Embryonic facial prominence (tissue), 1 donor: ENCODE measurements around the gene CYLC1.

ENCODE experiments used
- DNase-seq: peaks from one replicate; pipeline ENCODE4 v3.0.0-alpha.2; 2016; ENCODE audit errors: extremely low spot score

Gene CYLC1, protein sequence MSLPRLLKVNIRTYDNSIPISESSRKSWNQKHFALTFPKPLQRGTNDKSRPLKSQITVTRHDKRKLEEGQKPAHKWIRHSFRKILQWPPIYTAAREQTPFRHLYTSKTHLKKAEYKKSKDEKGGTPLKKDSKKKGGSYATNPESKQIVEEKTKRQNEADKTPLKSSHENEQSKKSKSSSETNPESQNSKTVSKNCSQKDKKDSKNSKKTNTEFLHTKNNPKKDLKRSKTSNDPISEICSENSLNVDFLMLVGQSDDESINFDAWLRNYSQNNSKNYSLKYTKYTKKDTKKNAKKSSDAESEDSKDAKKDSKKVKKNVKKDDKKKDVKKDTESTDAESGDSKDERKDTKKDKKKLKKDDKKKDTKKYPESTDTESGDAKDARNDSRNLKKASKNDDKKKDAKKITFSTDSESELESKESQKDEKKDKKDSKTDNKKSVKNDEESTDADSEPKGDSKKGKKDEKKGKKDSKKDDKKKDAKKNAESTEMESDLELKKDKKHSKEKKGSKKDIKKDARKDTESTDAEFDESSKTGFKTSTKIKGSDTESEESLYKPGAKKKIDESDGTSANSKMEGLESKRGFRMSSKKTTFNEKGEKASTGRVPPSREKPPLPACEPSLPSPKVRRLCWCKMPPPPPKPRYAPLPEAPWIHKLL

DNA sequence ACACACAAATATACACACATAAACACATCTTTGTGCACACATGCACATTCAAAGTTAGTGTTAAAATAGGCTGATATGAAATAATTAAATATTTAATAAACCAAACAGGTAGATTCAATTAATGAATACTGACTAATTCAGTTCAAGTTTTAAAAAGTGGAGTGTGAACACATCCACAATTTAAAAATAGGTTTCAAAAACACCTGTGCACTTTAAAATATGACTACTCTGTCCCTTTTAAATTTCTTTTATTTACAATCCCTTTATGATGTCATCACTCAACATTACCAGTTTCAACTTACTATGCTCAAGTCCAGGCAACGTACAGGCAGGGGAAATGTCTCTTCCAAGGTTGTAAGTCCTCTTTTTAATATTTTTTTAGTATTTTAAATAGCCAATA lies at the start of gene CYLC1:
Gene CYLC1 (plus strand): TSS at position 301 of the 400 bp plus-strand sequence. CDS start 37 bp downstream, at position 338.
- DNase-seq, result no peak

DNA sequence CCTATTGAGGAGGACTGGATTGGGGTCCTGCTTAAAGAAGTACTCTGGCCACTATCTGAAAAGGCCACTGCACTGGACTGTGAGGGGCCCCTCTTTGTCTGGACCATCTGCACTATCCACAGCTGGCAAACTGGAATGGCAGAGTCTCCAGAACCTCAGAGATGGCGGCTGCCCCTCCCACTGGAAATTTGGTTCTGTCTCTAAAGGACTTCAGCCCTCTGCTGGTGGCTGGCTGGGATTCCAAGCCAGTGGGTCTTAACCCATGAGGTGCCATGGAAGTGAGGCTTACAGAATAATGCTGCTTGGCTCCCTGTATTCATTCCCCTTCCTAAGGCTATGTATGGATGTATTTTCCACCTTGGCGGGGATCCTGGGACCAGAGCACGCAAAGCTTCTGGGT lies 41.6 kb upstream of the CYLC1 start:
- no peak for DNase-seq

DNA sequence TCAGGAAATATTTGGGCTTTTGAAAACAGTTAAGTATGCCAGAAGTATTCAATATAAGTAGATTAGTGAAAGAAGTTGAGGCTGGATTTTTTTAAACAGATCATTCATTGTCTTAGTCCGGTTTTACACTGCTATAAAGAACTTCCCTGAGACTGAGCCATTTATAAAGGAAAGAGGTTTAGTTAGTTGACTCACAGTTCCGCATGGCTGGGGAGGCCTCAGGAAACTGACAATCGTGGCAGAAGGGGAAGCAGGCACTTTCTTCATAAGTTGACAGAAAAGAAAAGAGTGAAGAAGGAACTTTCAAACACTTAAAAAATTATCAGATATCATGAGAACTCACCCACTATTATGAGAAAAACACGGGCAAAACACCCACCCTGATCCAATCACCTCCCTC lies 31.1 kb upstream of the CYLC1 start:
- no peak for DNase-seq

DNA sequence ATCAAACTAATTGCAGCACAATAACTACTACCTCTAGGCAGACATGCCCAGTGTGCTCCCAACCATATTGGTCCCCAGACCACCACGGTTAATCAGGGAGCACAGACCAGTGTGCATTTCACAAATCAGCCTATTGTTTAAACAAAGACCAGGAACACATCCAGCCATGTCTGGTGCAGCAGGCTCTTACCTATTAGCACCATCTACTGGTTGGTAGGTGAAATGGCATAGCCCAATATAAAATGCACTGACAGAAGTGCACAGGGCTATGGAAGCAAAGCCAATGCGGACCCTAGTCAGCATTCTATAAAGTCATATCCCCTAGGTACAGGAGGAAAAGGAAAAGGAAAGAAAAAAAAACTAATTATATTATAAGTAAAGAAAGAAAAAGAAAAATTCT lies 15.5 kb upstream of the CYLC1 start:
- no peak for DNase-seq

DNA sequence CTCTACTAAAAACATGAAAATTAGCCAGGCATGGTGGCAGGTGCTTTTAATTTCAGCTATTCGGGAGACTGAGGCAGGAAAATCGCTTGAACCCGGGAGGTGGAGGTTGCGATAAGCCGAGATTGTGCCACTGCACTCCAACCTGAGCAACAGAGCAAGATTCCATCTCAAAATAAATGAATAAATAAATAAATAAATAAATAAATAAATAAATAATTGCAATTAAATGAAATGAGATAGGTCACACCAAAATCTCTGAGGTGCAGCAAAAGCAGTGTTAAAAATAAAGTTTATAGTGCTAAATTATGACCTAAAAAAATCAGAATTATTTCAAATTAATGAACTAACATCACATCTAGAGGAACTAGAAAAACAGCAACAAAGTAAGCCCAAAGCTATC lies 13.6 kb upstream of the CYLC1 start:
- DNase-seq, result no peak

DNA sequence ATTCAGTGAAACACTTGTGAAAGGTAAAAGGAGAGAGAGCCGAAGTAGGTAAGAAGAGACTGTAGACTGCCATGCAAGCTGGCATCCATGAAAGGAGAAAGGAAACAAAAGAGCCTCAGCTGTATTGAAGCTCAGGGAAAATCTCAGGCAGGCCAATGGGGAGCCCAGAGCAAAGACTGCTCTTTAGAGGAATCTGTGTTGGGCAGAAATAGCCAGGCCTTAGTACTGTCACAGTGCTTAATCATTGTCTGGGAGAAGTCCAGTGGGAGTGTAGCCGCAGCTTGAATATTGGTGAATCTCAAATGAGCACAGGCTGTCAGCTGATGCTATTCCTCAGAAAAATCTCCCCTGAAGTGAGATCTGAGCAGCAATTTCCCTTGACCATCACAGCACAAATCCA lies 27.6 kb downstream of the CYLC1 start:
- DNase-seq, result no peak

DNA sequence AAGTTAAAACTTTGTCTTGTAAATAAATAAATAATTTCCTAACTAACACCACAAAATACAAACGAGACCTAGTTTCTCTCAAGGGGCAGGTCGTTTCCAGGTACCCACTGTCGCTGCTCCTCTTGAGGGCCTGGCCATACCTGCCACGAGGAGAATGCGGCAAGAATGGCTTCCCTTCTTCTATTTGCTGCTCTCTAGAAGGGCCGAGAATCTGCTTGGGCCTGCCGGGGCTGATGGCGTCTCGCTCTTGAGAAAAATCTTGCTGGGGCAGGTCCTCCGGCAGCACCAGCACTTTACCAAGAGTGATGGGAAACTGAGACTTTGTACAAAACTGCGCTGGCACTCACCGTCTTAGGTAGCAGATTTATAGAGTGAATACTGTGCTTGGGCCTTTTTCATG lies 31.5 kb downstream of the CYLC1 start:
- DNase-seq, result no peak

DNA sequence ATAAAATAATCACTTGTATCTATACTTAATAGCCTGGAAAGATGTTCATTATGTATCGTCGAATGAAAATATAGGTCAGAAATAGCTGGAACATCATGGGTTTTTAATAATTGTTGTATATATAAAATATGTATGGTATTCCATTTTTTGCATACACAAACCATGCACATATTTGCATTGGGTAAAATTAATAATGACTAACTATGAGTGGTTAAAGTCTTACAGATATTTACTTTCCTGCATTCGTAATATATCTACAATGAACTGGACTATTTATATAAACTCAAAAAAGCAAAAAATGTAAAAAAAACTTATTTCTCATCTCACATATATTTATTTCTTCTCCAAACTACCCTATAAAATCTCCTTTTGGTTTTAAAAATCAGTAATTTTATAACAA lies 46.0 kb downstream of the CYLC1 start:
- DNase-seq, result no peak

DNA sequence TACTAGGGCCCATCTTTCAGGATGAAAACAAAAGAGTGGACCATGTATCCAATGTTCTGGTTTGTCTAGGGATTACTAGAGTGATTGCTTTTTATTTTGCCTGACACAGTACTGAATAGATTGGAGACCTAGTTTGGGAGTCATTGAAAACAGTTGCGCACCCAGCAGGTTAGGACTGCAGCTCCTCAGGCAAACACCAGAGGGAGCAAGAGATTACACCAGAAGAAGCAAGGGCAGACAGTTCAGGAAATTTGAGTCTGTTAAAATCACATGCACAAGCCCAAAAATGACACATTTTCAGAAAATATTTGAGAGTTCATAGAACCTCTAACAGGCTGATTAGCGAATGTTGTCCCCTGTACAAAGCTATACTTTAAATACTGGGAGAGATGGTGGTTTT lies 55.6 kb downstream of the CYLC1 start:
- DNase-seq, result no peak

DNA sequence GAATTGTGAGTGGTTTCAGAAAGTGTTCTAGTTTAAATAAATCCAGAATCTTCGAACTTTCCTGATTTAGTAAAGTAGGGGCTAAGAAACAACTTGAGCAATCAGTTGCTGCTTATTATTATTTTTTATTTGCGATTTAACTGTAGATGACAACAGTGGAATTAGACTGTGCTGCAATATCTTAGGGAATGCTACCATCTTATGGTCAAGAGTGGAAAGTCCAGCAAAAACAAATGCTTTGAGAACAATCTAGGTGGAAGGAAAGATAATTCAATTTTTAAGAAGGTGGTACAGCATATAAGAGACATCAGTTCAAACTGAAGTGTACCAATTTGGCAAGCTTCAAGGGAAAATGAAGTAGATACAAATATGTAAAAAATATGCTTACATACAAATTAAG lies 73.3 kb downstream of the CYLC1 start:
- DNase-seq, result no peak
